NCI-H2029 (cell line): Measurements from ENCODE around the gene IL1A.

Experiments
- DNase-seq: peaks from one replicate; lab custom pipeline; 2025; lab: John Stamatoyannopoulos, UW

IL1A gene

DNA sequence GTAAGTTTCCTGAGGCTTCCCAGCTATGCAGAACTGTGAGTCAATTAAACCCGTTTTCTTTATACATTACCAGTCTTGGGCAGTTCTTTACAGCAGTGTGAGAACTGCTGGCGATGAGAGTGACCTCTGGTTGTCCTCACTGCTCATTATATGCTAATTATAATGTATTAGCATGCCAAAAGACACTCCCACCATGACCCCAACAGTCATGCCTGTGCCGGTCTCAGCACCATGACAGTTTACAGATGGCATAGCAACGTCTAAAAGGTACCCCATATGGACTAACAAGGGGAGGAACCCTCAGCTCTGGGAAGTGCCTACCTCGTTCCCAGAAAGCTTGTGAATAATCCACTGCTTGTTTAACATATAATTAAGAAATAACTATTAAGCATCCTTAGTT lies 8.1 kb upstream of the IL1A start:
- no peak for DNase-seq

- no peak for DNase-seq
Observed at GRCh38 chr2:112791693-112792230, 7.5 kb upstream of the IL1A start.

DNA sequence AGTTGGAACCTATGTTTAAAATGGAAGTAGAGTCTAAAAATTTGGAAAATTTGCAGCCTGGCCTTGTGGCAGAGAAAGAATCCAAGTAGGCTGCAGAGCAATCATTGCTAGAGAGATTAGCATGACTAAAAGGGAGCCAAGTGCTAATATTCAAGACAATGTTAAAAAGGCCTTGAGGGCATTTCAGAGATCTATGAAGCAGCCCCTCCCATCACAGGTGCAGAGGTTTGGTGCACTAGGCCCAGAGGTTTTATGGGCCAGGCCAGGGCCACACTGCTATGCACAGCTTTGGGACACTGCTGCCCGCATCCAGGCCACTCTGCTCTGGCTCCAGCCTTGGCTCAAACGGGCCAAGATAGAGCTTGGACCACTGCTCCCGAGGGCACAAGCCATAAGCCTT lies 6.7 kb upstream of the IL1A start:
- no peak for DNase-seq

DNA sequence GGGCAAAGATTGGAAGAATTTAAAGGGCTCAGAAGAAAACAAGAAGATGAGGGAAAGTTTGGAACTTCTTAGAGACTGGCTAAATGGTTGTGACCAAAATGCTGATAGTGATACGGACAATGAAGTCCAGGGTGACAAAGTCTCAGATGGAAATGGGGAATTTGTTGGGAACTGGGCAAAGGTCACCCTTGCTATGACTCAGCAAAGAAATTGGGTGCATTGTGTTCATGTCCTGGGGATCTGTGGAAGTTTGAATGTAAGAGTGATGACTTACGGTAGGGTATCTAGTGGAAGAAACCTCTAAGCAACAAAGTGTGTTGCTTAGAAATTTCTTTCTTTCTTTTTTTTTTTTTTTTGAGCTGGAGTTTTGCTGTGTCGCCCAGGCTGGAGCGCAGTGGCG lies 6.0 kb upstream of the IL1A start:
- DNase-seq, result no peak

DNA sequence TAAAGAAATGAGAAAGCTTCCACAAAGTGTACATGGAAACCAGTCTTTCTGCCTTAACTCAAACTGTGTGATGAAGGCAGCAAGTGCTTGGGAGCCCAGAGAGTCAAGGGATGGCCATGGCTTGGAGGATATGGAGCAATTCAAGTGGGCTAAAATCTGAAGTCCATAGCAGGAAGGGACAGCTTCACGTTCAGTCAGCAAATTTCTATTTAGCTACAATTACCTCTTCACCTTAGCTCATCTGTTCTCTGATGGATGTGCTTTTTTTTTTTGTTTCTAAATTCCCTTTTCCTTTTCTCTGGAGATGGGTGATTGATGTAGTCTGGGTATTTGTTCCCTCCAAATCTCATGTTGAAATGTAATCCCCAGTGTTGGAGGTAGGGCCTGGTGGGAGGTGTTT lies 4.9 kb upstream of the IL1A start:
- DNase-seq, result no peak

- DNase-seq, result no peak
Observed at GRCh38 chr2:112788653-112789052, 4.4 kb upstream of the IL1A start.

DNA sequence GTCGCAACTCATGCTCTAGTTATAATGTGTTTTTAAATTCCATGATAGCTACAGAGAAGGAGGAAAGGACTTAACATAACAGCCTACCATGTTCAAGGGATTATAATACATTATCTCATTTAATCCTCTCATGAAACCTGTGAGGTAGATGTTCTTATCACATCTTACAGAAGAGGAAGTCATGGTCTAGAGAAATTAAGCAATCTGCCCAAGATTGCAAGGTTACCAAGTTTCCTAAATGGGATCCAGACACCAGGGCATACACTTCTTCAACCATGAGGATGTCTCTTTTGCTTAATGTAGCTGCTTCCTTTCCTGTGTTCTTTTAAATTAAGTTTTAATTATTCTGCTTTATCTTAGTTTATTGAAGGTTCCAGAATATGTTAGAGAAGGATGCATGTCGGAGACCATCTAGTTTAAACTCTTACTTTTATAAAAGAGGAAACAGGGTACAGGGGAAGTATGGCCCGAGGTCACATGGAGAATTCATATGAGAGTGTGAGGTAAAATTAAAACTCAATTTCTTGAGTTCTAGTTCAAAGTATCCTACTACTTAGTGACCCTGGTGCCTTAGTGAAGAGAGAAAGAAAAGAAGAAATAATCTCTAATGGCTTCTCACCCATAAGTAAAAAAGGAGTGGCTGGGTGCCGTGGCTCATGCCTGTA lies 3.6 kb upstream of the IL1A start:
- DNase-seq, result no peak

- DNase-seq, result no peak
Observed at GRCh38 chr2:112787294-112787693, 3.0 kb upstream of the IL1A start.

- DNase-seq, result no peak
Observed at GRCh38 chr2:112783187-112783714, 1.0 kb downstream of the IL1A start.

DNA sequence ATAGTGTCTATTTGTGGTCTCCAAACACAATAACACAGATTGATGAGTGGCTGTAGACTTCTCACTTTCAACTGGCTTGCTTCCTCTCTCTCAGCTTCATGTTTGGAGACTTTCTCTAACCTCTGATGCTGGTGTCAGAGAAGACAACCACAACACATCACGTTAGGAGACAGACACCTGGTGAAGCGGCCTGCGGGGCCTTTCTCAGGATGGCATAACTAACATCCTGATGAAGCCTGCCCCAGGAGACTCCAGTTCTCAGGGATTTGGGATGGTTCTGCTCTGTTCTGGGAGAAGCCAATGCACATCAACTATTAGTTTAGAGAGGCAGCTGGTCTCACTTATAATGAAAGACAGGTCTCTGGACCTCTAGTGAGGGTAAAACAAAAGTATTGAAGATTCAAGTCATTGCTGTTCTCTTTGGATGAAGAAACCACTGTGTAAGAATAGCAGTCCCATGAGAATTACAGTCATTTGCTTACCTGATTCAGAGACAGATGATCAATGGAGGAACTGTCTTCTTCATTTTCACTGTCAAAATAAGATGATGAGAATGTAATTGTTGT lies 2.0 kb downstream of the IL1A start:
- no peak for DNase-seq

GRCh38 chr2:112779598-112779997 lies 4.7 kb downstream of the IL1A start:
- DNase-seq, result no peak

DNA sequence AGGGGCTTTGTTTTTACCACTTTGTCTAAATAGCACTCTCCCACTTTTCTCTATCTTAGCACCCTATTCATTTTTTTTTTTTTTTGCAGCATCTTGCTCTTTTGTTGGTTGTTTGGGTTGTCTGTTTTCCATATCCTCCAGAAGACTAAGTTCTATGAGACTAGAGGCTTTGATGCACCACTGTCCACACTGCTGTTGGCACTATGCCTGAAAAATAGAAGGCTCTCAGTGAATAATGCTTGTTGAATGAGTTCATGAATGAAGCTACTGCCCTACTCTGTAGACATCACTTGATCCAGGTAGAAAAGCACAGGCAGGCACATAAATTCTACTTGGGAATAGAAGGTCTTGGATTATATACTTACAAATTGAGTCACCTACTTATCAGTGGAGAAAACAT lies 7.3 kb downstream of the IL1A start:
- DNase-seq, result no peak

DNA sequence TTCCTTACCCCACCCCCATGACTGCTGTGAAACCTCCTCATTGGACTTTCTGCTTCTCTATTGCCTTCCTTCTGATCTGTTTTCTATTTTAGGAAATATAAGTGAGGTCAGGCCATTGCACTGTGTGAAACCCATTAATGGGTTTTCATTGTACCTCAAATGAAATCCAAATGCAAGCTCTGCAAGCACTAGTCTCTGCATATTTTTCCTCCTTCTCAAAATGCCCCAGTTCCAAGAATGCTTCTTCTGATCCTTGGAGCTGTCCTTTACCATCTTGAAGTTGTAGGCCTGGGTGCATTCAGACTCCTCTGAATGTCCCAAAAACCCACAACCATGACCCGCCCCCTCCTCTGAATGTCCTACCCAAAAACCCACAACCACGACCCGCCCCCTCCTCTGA lies 8.2 kb downstream of the IL1A start:
- no peak for DNase-seq

DNA sequence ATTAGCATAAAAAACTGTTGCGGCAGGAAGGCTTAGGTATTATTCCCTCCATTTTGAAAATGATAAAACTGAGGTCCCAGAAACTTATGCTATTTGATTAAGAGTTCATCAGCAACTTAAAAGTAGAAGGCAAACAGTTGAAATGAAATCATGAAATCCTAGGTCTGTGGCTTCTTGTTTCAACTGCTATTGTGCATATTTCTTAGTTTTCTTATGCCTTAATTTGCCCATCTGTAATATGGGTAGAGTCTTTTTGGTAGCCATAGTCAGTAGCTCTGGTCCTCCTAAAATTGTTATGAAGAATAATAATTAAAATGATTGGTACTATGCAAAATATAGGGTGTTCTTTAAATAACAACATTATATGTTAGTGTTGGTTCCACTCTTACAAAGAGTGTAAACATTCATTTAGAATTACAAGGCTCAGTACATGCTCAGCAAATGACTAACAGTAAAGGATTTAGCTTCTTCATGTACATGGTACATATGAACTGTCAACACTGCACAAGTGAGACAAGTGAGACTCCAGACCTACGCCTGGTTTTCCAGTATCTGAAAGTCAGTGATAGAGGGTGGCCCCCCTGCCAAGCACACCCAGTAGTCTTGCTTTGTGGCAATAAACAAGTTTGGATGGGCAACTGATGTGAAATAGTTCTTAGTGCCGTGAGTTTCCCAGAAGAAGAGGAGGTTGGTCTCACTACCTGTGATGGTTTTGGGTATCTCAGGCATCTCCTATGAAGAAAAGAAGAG lies 9.6 kb downstream of the IL1A start:
- DNase-seq, result no peak

DNA sequence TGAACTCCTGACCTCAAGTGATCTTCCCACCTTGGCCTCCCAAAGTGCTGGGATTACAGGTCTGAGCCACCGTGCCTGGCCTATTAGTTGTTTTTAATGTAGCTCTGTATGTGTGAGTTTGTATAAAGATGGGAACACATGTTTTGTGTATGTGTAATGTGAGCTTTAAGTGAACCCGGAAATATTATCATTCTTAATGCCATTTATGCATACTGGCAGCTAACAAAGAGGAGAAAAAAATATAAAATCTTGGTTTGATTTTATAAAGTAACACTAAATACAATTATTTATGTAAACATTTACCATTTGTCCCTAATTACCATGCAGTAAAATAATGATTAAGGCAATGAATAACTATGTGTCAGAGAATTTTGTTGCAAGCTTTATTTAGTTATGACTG lies 10.7 kb downstream of the IL1A start:
- DNase-seq, result no peak

- DNase-seq, result no peak
Observed at GRCh38 chr2:112772911-112773475, 11.3 kb downstream of the IL1A start.

- no peak for DNase-seq
Observed at GRCh38 chr2:112772322-112772721, 12.0 kb downstream of the IL1A start.

GRCh38 chr2:112768432-112768831 lies 15.9 kb downstream of the IL1A start:
- DNase-seq, result no peak

GRCh38 chr2:112767693-112768330 lies 16.5 kb downstream of the IL1A start:
- DNase-seq, result no peak

DNA sequence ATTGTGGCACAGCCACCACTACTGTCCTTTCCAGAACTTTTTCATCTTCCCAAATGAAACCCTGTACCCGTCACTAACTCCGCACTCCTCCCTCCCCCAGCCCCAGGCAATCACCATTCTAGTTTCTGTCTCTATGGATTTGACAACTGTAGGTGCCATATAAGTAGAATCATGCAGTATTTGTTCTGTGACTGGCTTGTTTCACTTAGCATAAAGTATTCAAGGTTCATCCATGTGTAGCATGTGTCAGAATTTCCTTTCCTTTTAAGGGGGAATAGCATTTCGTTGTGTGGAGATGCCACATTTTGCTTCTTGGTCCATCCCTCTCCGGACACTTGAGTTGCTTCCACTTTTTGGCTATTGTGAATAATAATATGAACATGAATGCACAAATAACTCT lies 19.0 kb downstream of the IL1A start:
- no peak for DNase-seq

DNA sequence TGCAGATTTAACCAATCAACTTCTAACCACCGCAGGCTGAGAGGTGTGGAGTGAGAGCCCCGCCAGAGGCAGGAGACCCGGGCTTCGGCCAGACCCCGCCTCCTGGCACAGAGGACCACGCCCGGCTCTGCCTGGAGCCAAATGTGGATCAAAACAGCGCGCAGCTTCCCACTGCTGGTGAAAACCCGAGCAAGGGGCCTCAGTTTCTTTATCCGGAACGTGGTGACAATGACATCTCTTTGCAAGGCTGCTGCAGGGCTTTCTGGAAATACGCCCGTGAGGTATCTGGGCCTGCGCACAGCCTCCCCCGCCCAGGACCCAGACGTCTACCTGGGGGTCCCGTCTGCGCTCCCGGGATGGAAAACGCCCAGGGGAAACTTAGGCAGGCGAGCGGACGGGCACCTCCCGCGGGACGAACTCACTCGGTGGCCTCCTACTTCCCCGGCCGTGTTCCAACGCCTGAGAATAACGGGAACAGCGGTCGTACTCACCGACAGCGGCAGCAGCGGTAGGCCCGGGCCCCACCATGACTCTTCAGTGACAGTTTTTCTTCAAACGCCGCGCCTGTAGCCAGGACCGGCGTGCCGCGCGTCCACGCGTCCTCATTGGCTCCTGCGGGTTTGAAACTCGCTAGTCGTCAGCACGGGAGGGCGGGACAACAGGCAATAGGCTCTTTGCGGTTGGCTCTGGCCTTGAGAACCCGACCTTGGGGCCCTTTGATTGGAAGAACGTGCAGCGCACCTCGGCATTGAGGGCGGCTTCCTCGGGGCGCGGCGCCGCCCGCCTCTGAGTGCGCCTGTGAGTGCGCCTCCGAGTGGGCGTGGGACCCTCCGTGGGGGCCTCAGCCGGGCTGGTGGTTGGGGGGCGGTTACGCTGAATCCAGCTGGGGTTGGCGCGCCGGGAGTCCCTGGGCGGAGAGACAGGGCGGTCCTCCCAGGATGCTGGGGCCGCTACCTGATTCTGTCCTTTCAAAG lies 19.9 kb downstream of the IL1A start, which contains the start of gene CKAP2L:
CKAP2L (minus strand) TSS at position 539 of the 974 bp plus-strand sequence; CDS start at position 528, 11 bp downstream.
- DNase-seq, result peak; percentile 97
